Activated naive CD4-positive, alpha-beta T cell (primary cell): ENCODE results near the gene CBX1.
"Not testable (repeated sequence)": the region's sequence is repeated elsewhere in the genome, so short reads cannot be mapped to it uniquely, and the experiment has no call there.

Experiments used
- DNase-seq, 4 experiments: peaks; one replicate each; lab custom pipeline; 2025; lab: John Stamatoyannopoulos, UW

Gene CBX1

DNA sequence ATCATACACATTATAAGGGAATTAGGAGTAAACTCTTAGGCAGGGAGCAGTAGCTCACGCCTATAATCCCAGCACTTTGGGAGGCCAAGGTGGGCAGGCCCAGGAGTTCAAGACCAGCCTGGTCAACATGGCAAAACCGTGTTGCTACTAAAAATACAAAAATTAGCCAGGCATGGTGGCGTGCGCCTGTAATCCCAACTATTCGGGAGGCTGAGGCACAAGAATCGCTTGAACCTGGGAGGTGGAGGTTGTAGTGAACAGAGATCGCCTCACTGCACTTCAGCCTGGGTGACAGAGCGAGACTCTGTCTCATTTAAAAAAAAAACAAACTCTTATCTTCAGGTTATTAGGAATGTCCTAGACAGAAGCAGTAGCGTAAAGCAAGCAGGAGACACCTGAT, 28.5 kb downstream of the CBX1 start:
- DNase-seq, result not testable (repeated sequence)

- DNase-seq, result no peak
These were observed 29.6 kb downstream of the CBX1 start for GRCh38 chr17:48071654-48072053.

- no peak for DNase-seq
These were observed 31.1 kb downstream of the CBX1 start for GRCh38 chr17:48070195-48070594.

DNA sequence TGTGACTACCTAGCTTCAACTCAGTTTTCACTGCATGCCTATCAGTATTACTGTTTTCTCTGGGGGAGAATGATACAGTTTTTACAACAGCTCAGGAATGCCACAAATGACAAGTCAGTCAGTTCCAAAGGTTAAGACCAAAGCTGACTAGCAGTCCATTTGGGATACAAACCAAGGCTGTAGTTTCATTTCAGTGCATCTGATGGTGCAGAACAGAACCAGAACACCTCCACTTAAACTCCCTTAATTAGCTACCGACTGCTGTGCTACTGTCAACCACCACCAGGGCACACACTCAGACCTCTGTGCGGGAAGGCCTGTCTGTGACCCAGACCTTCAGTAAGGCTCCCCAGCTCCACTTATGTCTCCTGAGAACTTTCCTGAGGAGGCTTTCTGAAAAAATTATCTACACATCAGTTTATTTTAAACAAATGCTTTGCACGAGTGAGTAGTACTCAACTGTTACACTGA, 32.8 kb downstream of the CBX1 start:
- no peak for DNase-seq

DNA sequence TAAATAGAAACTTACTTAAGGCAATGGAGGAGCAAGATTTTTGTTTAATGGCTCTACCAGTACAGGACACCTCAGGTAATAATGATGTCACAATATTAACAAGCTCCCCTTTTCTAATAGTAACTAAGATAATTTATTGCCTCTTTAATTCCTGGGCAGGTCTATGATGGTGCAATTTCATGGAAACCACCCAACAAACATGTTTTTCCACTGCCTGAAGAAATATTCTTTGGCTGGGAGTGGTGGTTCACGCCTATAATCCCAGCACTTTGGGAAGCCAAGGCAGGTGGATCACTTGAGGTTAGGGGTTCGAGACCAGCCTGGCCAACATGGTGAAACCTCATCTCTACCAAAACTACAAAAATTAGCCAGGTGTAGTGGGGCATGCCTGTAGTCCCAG, 33.5 kb downstream of the CBX1 start:
- DNase-seq, result not testable (repeated sequence)

DNA sequence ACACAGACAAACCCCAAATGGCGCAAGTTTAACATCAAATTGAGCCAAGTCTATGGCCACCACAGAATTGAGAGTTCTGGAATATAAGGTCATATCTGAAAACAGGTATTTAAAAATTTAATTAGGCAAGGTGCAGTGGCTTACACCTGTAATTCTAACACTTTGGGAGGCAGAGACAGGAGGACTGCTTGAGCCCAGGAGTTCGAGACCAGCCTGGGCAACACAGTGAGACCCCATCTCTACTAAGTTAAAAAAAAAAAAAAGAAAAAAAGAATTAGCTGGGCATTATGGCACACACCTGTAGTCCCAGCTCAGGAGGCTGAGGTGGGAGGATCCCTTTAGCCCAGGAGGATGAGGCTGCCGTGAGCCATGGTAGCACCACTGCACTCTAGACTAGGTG, 34.0 kb downstream of the CBX1 start:
- no peak for DNase-seq

DNA sequence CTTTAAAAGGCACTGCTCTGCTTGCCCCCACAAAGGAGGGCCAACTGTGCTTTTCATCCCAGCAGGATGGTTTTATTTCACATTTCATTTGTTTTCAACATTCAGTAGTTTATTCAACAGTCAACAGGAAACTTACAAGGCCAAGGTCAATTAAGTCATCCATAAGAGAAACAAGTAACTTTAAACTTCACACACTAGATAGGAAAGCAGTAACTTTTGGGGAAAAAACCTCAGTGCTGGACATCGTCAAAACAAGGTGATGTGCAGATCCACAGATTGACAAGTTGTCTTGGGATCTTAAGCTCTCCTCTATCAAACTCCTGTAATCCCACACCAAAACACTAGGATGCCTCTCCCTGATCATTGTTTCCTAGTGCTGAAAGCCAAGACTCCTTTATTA, 34.6 kb downstream of the CBX1 start:
- DNase-seq, result no peak

GRCh38 chr17:48066192-48066591, 35.1 kb downstream of the CBX1 start:
- DNase-seq, result no peak

DNA sequence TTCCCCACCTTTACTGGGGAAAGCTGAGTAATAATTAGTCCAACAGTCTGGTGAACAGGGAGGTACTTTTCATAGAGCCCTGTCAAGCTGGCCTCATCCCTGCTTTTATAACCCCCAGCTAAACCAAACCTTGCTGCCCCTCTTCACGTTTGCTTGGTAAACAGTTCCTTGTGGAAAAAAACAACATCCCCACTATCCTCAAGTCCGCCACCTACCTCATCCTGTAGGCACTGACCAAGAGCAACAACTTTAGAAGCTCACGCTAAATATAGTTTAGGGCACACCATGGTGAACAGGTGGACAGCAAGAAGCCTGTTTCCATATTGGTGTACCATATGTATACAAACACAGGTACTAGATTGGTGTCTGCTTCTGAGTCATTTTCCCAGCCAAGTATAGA, 36.6 kb downstream of the CBX1 start:
- DNase-seq, result no peak

DNA sequence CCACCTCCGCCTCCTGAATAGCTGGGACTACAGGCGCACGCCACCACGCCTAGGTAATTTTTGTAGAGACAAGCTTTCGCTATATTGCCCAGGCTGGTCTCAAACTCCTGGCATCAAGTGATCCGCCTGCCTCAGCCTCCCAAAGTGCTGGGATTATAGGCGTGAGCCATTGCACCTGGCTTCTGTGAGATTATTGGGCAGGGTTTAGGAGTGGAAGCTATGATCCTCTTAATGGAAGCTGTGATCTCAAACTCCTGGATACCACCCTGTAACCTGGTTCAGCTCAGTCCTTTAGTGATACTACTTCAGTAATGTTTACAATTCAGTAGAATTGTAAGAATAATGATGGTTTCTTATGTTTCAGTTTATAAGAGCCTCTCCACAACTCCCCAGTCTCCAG, 39.0 kb downstream of the CBX1 start:
- DNase-seq, result no peak

- no peak for DNase-seq
These were observed 41.0 kb downstream of the CBX1 start for GRCh38 chr17:48060249-48060648.

DNA sequence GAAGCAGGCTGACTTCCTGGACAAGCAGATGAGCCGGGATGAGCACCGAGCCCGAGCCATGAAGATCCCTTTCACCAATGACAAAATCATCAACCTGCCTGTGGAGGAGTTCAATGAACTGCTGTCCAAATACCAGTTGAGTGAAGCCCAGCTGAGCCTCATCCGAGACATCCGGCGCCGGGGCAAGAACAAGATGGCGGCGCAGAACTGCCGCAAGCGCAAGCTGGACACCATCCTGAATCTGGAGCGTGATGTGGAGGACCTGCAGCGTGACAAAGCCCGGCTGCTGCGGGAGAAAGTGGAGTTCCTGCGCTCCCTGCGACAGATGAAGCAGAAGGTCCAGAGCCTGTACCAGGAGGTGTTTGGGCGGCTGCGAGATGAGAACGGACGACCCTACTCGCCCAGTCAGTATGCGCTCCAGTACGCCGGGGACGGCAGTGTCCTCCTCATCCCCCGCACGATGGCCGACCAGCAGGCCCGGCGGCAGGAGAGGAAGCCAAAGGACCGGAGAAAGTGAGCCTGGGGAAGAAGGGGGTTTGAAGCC, 42.1 kb downstream of the CBX1 start:
- no peak for DNase-seq

- DNase-seq, result no peak
These were observed 42.7 kb downstream of the CBX1 start for GRCh38 chr17:48058393-48059124.

GRCh38 chr17:48057626-48058025, 43.7 kb downstream of the CBX1 start:
- DNase-seq, result no peak

GRCh38 chr17:48056879-48057278, 44.4 kb downstream of the CBX1 start:
- DNase-seq, result no peak

- DNase-seq, result no peak
These were observed 45.0 kb downstream of the CBX1 start for GRCh38 chr17:48056246-48056745.

DNA sequence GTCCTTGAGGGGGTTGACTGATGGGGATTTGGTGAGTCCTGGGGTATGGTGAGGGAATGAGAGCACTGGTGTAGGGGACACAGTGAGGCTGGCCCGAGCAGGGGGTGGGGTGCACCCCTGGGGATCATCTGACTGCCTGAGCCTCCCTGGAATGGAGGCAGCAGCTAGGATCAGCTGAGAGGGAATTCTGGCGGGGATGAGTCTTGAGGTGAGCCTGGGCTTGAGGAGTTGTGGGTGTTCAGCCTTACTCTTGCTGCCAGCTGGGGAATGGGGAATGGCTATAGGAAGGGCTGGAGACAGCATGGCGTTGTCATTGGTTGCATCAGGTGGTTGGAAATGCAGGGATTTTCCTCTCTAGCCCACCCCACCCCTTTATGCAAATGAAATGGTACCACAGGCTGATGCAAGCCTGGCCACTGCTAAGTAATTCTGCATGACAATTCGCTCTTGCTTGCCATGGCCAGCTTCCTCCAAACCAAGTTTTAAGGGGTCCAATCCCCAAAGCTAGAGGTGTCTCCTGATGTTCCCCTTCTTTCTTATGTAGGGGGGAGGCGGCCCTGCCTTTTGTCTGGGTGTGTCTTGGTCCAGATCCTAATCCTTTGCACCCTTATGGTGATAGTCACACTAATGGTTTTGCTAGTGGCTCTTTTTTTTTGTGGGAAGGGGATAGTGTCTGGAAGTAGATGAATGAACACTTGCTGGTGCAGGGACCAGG, 45.6 kb downstream of the CBX1 start:
- no peak for DNase-seq

GRCh38 chr17:48054238-48055185, 46.8 kb downstream of the CBX1 start:
- no peak for DNase-seq

- no peak for DNase-seq
These were observed 47.5 kb downstream of the CBX1 start for GRCh38 chr17:48053758-48054237.

DNA sequence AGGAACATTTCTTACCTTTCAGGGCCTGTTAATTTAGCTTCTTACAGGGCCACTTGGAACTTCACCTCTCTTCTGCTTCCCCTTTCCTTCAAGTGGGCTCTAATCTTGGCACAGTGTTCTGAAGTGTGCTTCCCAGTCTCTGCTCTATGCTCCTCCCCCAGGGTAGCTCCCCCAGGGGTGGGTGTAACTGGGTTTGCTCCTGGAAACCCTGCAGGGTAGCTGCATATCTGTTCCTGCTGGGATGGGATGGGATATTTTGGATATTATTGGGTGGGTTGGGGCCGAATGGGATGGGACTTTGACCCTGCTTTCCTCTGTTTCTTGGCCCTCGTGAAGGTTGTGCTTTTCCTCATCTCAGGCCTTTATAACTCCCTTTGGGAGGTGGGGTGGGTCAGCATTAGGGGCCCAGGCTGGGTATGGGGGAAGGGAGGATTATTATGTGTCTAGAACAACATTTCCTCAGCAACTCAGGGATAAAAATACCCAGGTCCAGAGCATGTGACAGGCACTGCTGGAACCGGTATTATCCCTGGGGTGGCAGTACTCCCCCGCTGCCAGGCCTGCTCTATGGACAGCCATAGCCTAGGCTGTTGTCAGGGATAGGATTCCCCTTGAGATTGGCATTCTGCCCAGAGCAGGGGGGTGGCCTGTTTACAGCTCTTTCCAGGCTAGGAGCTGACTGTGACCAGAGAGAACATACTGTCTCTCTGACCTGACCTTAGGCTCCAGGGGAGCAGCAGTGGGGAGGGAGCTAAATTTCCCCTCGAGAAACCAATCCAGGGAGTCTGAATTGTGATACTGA, 48.1 kb downstream of the CBX1 start:
- no peak for DNase-seq
